ENCODE results near the gene WNT5B.
"Not testable (repeated sequence)": the region's sequence is repeated elsewhere in the genome, so short reads cannot be mapped to it uniquely, and the experiment has no call there.

Gene WNT5B

GRCh38 chr12:1692226-1692625 is 63.2 kb downstream of the WNT5B start:
- DNase-seq: no peak

- no peak for DNase-seq
Measured at GRCh38 chr12:1692895-1693610, 64.0 kb downstream of the WNT5B start.

GRCh38 chr12:1695097-1695496 is 66.1 kb downstream of the WNT5B start:
- not testable (repeated sequence) for DNase-seq

- no peak for DNase-seq
Measured at GRCh38 chr12:1695886-1696670, 67.0 kb downstream of the WNT5B start.

GRCh38 chr12:1696800-1697199 is 67.8 kb downstream of the WNT5B start:
- no peak for DNase-seq

Data from activated CD4-positive, alpha-beta T cell treated with anti-CD3 and anti-CD28 coated beads for 4 hours (primary cell).